K562 (cell line): ENCODE measurements around the gene ERMP1. TPM values are rescaled to one million over a fixed set of nuclear protein-coding genes. Genes with fewer than 3 reads are reported as not detected.

Experiments
- ATAC-seq: fragments of 200-7000 bp; cut with Tn5 transposase; 3 replicates; pipeline ENCODE4 v1.9.1; 2020; ENCODE audit warnings: moderate library complexity
- BruUV-seq: library from RNA; stranded (reverse); fragments of 400-500 nt; replicated peaks from 2 replicates; lab custom pipeline; 2021; lab: Mats Ljungman, UMichigan
- CTCF ChIA-PET: fragments of 300-600 bp; formaldehyde crosslinking; extraction: SDS; loops from one replicate; lab custom pipeline; 2021; ENCODE audit warnings: low intra/inter-chr PET ratio; lab: Yijun Ruan, JAX
- POLR2A ChIA-PET: fragments of 300-600, 350-650 bp; sonication (Branson Sonifier 250); formaldehyde crosslinking; extraction: SDS; loops from one replicate; lab custom pipeline; 2021; ENCODE audit warnings: antibody characterized with exemption, inconsistent platforms; lab: Yijun Ruan, JAX
- DNase-seq, 4 experiments: peaks; one replicate each; pipeline versions ENCODE4 v3.0.0 to v3.0.0-alpha.2; 2011 to 2018; ENCODE audit warnings: low spot score in 3 of 4, mixed read lengths in 3 of 4; ENCODE audit errors: extremely low read depth in 1 of 4
- FAIRE-seq: peaks from 2 replicates; lab custom pipeline; 2011; peaks lifted over from hg19 to GRCh38; lab: Jason Lieb, UNC
- H2AFZ ChIP-seq: 2 replicates; pipeline ENCODE4 v1.6.0; 2011; ENCODE audit warnings: low read depth, low read length, control low read depth, inconsistent platforms
- H3K27ac ChIP-seq: fragments of 200-600 bp; 3 replicates; pipeline ENCODE4 v1.8.0; 2011; ENCODE audit warnings: low read depth, mild to moderate bottlenecking, control low read depth, inconsistent platforms, low read length, moderate library complexity, mixed read lengths; ENCODE audit errors: extremely low read depth
- H3K27me3 ChIP-seq, 2 experiments: fragments of 300-600 bp in 1 of 2; 2 replicates in 1 of 2; 3 replicates in 1 of 2; pipeline versions ENCODE4 v1.6.0 to v1.8.0; 2011; ENCODE audit warnings: inconsistent platforms in 2 of 2, low read length in 2 of 2, mild to moderate bottlenecking in 1 of 2, mixed read lengths in 1 of 2, moderate library complexity in 1 of 2; ENCODE audit not compliant: control insufficient read depth in 2 of 2, insufficient read depth in 2 of 2
- H3K36me3 ChIP-seq: fragments of 300-600 bp; 3 replicates; pipeline ENCODE4 v1.8.0; 2011; ENCODE audit warnings: mild to moderate bottlenecking, low read length, inconsistent platforms; ENCODE audit not compliant: control insufficient read depth, insufficient read depth
- H3K4me1 ChIP-seq, 2 experiments: fragments of 200-600 bp in 1 of 2; replicated peaks in 1 of 2; 2 replicates in 1 of 2; 3 replicates in 1 of 2; pipeline versions ENCODE4 v1.5.1 to v1.8.0; 2011; ENCODE audit warnings: inconsistent platforms in 2 of 2, low read length in 2 of 2, mild to moderate bottlenecking in 1 of 2, mixed read lengths in 1 of 2, moderate library complexity in 1 of 2; ENCODE audit not compliant: control insufficient read depth in 2 of 2, insufficient read depth in 2 of 2
- H3K4me2 ChIP-seq: 2 replicates; pipeline ENCODE4 v1.6.1; 2011; ENCODE audit warnings: low read length, control low read depth, inconsistent platforms, mixed read lengths; ENCODE audit not compliant: insufficient read depth
- H3K4me3 ChIP-seq: fragments of 200-600 bp; sonication (generic), shearing (Covaris generic); 2 replicates; pipeline ENCODE4 v1.5.1; 2016; ENCODE audit warnings: control low read depth, inconsistent platforms
- H3K79me2 ChIP-seq: fragments of 200-600 bp; 3 replicates; pipeline ENCODE4 v1.8.0; 2011; ENCODE audit warnings: low read length, inconsistent platforms; ENCODE audit not compliant: control insufficient read depth, insufficient read depth
- H3K9ac ChIP-seq, 2 experiments: 2 replicates each; pipeline versions ENCODE4 v1.6.0 to v1.6.1; 2011; ENCODE audit warnings: low read depth in 2 of 2, low read length in 2 of 2, control low read depth in 1 of 2, inconsistent platforms in 1 of 2, mild to moderate bottlenecking in 1 of 2, mixed read lengths in 1 of 2; ENCODE audit not compliant: insufficient read depth in 1 of 2
- H3K9me1 ChIP-seq: one replicate; pipeline ENCODE4 v1.6.0; 2011; ENCODE audit warnings: inconsistent platforms, mild to moderate bottlenecking, low read length, moderate library complexity; ENCODE audit not compliant: control insufficient read depth, insufficient read depth
- H3K9me3 ChIP-seq: replicated peaks from 2 replicates; pipeline ENCODE4 v1.5.1; 2011; ENCODE audit warnings: low read depth, low read length, inconsistent platforms; ENCODE audit not compliant: control insufficient read depth, insufficient read depth
- H4K20me1 ChIP-seq: replicated peaks from 2 replicates; pipeline ENCODE4 v1.6.1; 2011; ENCODE audit warnings: low read length, inconsistent platforms, mixed read lengths; ENCODE audit not compliant: control insufficient read depth, insufficient read depth
- HEY1 ChIP-seq: fragments of 250-450 bp; sonication (Bioruptor Pico); IDR thresholded peaks from 2 replicates; pipeline ENCODE4 v1.5.0; 2020; ENCODE audit warnings: mild to moderate bottlenecking, moderate library complexity, borderline replicate concordance
- MTF1 ChIP-seq: fragments of 250-450 bp; sonication (Bioruptor Pico); IDR thresholded peaks from 2 replicates; pipeline ENCODE4 v1.9.0; 2021; ENCODE audit warnings: moderate library complexity, mild to moderate bottlenecking, inconsistent platforms, borderline replicate concordance
- ZNF263 ChIP-seq: sonication (generic); formaldehyde crosslinking; IDR thresholded peaks from 2 replicates; pipeline ENCODE4 v1.8.0; 2022; ENCODE audit warnings: mild to moderate bottlenecking, missing genetic modification reagents, borderline replicate concordance
- WGBS: fragments of 100-300 bp; shearing (Covaris generic); methylation state at CpG from one replicate; pipeline ENCODE4 v1.1.6; 2016; ENCODE audit warnings: low coverage, mixed read lengths; ENCODE audit not compliant: insufficient coverage; ENCODE audit errors: missing lambda C conversion rate; 5-methylcytosine and 5-hydroxymethylcytosine counted together
- in situ Hi-C: fragments of 300-500 bp; cut with MboI; formaldehyde crosslinking; loops from 4 replicates; pipeline ENCODE4 v1.15.0; 2018; ENCODE audit warnings: inconsistent platforms, mixed read lengths
- intact Hi-C: fragments of 100-400 bp; cut with micrococcal nuclease; formaldehyde crosslinking; loops from 2 replicates; pipeline ENCODE4 v1.14.2; 2022
- polyA plus RNA-seq, 8 experiments: library from polyadenylated mRNA; depleted of rRNA in 4 of 8; stranded (reverse) in 5 of 8; unstranded in 3 of 8; fragments of >200 nt; fragmentation: Nextera tagmentation in 2 of 8; fragmentation: Illumina TruSeq in 1 of 8; extraction: Ambion mirVana in 2 of 8; extraction: Trizol in 1 of 8; gene quantifications; 2 replicates each; pipeline versions ENCODE4 v1.2.1 to v1.2.3, GENCODE V29; 2011 to 2014; ENCODE audit warnings: inconsistent platforms in 1 of 8, missing spikeins in 1 of 8
- total RNA-seq, 7 experiments: library from RNA; depleted of rRNA in 6 of 7; stranded (reverse); fragments of >200 nt in 6 of 7; fragmentation: Illumina TruSeq in 2 of 7; extraction: Trizol in 2 of 7; gene quantifications; 2 replicates each; pipeline versions ENCODE4 v1.2.1 to v1.2.3, GENCODE V29; 2011 to 2021; ENCODE audit warnings: low replicate concordance in 1 of 7
- TF ChIP-seq, protein P1 (sequence below): fragments of 450-650 bp; formaldehyde crosslinking; IDR thresholded peaks from 2 replicates; pipeline ENCODE4 v1.4.0; 2020; ENCODE audit warnings: mild to moderate bottlenecking, moderate library complexity

Gene ERMP1
- total and polyA plus RNA-seq, 9 of the 15 experiments (the other 6 are each of a cell fraction or from before 2014, with no cell fraction given) = 2.5 to 26.3 (median 12.6) TPM

DNA sequence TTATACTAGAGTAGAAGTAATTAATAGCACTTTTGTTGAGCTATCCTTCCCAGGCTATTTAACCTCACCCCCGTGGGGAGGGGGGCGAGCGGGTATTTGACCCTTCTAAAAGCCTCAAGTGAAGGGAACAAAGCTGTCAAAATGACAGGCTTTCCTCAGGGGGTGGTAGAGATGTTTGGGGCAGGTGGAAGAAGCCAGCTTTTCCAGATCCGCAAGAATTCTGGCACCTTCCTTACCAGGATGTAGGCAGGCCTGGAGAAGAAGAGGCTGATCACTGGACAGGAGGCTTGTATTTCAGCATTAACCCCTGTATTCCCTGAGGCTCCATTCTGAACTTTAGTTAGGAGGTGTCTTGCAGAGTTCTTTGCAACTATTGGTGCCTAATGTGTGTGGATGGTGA is 31.5 kb upstream of the ERMP1 start:
- H4K20me1 ChIP-seq = no peaks in the 10 kb centered on the region
- no peak overlapping the region for H3K4me3 ChIP-seq
- no TSS peak for BruUV-seq
- no peak overlapping the region for H2AFZ ChIP-seq
- no peak overlapping the region for H3K4me2 ChIP-seq
- no peak for FAIRE-seq
- intact Hi-C loops = no loop called here
- no peak overlapping the region for H3K27ac ChIP-seq
- ChIA-PET POLR2A (interaction anchor here (0.7 to 1.4 kb wide), 3 partner anchors 8 to 38 kb away, joined by 3 read pairs; no protein-coding TSS in a partner anchor), CTCF (no interaction called here)
- no peaks in the 10 kb centered on the region for H3K36me3 ChIP-seq
- no peak for DNase-seq
- H3K4me1 ChIP-seq = peaks cover 0 to 2% of the 10 kb centered on the region in 2 experiments; a peak in 2 of 5 replicates
- H3K9ac ChIP-seq = no peak overlapping the region
- no peaks in the 10 kb centered on the region for H3K9me1 ChIP-seq
- H3K27me3 ChIP-seq = no peaks in the 10 kb centered on the region
- ATAC-seq = no peak
- H3K79me2 ChIP-seq = no peaks in the 10 kb centered on the region
- 77% methylated on average over 4 of the region's 4 CpGs for WGBS
- H3K9me3 ChIP-seq = no peaks in the 10 kb centered on the region
- TF ChIP-seq ZNF263 (no peak), HEY1 (CRISPR knock-in tag) (no peak), MTF1 (CRISPR knock-in tag) (no peak)
- TF ChIP-seq, protein P1, sequence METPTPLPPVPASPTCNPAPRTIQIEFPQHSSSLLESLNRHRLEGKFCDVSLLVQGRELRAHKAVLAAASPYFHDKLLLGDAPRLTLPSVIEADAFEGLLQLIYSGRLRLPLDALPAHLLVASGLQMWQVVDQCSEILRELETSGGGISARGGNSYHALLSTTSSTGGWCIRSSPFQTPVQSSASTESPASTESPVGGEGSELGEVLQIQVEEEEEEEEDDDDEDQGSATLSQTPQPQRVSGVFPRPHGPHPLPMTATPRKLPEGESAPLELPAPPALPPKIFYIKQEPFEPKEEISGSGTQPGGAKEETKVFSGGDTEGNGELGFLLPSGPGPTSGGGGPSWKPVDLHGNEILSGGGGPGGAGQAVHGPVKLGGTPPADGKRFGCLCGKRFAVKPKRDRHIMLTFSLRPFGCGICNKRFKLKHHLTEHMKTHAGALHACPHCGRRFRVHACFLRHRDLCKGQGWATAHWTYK (CRISPR knock-in tag) = no peak
- in situ Hi-C loops = no loop called here
